Measurements from ENCODE around the gene BRPF1. TPM values are rescaled to one million over a fixed set of nuclear protein-coding genes. Genes with fewer than 3 reads are reported as not detected.

Gene BRPF1
- total RNA-seq, 1 donor, result 14.5 TPM

DNA sequence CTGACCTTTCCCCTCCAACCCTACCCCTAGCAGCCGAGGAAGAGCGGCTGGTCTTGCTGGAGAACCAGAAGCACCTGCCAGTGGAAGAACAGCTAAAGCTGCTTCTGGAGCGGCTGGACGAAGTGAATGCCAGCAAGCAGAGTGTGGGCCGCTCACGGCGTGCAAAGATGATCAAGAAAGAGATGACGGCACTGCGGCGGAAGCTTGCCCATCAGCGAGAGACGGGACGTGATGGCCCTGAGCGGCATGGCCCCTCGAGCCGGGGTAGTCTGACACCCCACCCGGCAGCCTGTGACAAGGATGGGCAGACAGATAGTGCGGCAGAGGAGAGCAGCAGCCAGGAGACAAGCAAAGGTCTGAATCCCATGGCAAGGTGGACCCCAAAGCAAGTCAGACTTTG, 12.0 kb downstream of the BRPF1 start:
- Histone ChIP-seq H3K4me2 (ENCODE audit: insufficient read depth, low read length) (no peak overlapping the region), H3K4me1 (ENCODE audit: insufficient read depth, low read length) (peaks cover 17% of the 10 kb centered on the region), H3K27me3 (ENCODE audit: insufficient read depth, low read length) (no peaks in the 10 kb centered on the region), H3K36me3 (ENCODE audit: insufficient read depth, low read length) (peaks cover 97% of the 10 kb centered on the region), H4K20me1 (ENCODE audit: insufficient read depth, low read length) (peaks cover 10% of the 10 kb centered on the region), H3K4me3 (ENCODE audit: insufficient read depth, low read length) (no peak overlapping the region), H3K27ac (ENCODE audit: low read depth, low read length) (no peak overlapping the region), H2AFZ (ENCODE audit: low read length) (no peak overlapping the region), H3K9me3 (ENCODE audit: low read depth, low read length) (no peaks in the 10 kb centered on the region), H3K79me2 (ENCODE audit: insufficient read depth, low read length) (peaks cover 17% of the 10 kb centered on the region)
- no peak for TF ChIP-seq CTCF (IDR thresholded peaks at IDR 0.05; ENCODE audit: extremely low read depth, low read depth, low read length)
- no peak for DNase-seq (ENCODE audit: insufficient read length, low spot score, missing footprints)

DNA sequence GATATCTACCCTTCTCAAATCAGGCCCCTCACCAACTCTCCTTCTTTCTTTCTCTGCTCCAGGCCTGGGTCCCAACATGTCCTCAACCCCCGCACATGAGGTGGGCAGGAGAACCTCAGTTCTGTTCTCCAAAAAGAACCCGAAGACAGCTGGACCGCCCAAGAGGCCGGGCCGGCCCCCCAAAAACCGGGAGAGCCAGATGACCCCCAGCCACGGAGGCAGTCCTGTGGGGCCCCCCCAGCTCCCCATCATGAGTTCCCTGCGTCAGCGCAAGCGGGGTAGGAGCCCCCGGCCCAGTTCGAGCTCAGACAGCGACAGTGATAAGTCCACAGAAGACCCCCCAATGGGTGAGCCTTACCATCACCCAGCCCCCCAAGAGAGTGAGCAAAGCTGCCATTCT, 12.6 kb downstream of the BRPF1 start:
- H3K36me3 ChIP-seq (ENCODE audit: insufficient read depth, low read length), result peaks cover 92% of the 10 kb centered on the region
- no peak overlapping the region for H3K4me2 ChIP-seq (ENCODE audit: insufficient read depth, low read length)
- H2AFZ ChIP-seq (ENCODE audit: low read length), result no peak overlapping the region
- peaks cover 19% of the 10 kb centered on the region for H3K4me1 ChIP-seq (ENCODE audit: insufficient read depth, low read length)
- no peaks in the 10 kb centered on the region for H3K9me3 ChIP-seq (ENCODE audit: low read depth, low read length)
- H4K20me1 ChIP-seq (ENCODE audit: insufficient read depth, low read length), result peaks cover 10% of the 10 kb centered on the region
- H3K79me2 ChIP-seq (ENCODE audit: insufficient read depth, low read length), result peaks cover 13% of the 10 kb centered on the region
- no peak overlapping the region for H3K27ac ChIP-seq (ENCODE audit: low read depth, low read length)
- no peak overlapping the region for H3K4me3 ChIP-seq (ENCODE audit: insufficient read depth, low read length)
- TF ChIP-seq CTCF (IDR thresholded peaks at IDR 0.05; ENCODE audit: extremely low read depth, low read depth, low read length), result no peak
- no peak for DNase-seq (ENCODE audit: insufficient read length, low spot score, missing footprints)
- H3K27me3 ChIP-seq (ENCODE audit: insufficient read depth, low read length), result no peaks in the 10 kb centered on the region

GRCh38 chr3:9745521-9745920, 14.0 kb downstream of the BRPF1 start:
- Histone ChIP-seq H3K36me3 (ENCODE audit: insufficient read depth, low read length) (peaks cover 81% of the 10 kb centered on the region), H3K79me2 (ENCODE audit: insufficient read depth, low read length) (peaks cover 8% of the 10 kb centered on the region), H3K4me1 (ENCODE audit: insufficient read depth, low read length) (peaks cover 26% of the 10 kb centered on the region), H3K9me3 (ENCODE audit: low read depth, low read length) (no peaks in the 10 kb centered on the region), H3K4me3 (ENCODE audit: insufficient read depth, low read length) (no peak overlapping the region), H2AFZ (ENCODE audit: low read length) (no peak overlapping the region), H3K4me2 (ENCODE audit: insufficient read depth, low read length) (no peak overlapping the region), H3K27ac (ENCODE audit: low read depth, low read length) (no peak overlapping the region), H4K20me1 (ENCODE audit: insufficient read depth, low read length) (peaks cover 3% of the 10 kb centered on the region), H3K27me3 (ENCODE audit: insufficient read depth, low read length) (no peaks in the 10 kb centered on the region)
- TF ChIP-seq CTCF (IDR thresholded peaks at IDR 0.05; ENCODE audit: extremely low read depth, low read depth, low read length), result no peak
- peak; percentile 38 for DNase-seq (ENCODE audit: insufficient read length, low spot score, missing footprints)

GRCh38 chr3:9746330-9746729, 14.8 kb downstream of the BRPF1 start:
- Histone ChIP-seq H3K9me3 (ENCODE audit: low read depth, low read length) (no peaks in the 10 kb centered on the region), H3K4me2 (ENCODE audit: insufficient read depth, low read length) (no peak overlapping the region)

More at GRCh38 chr3:9746330-9746729, 14.8 kb downstream of the BRPF1 start:
- H3K4me3 ChIP-seq (ENCODE audit: insufficient read depth, low read length), result no peak overlapping the region
- peaks cover 14% of the 10 kb centered on the region for H3K79me2 ChIP-seq (ENCODE audit: insufficient read depth, low read length)
- DNase-seq (ENCODE audit: insufficient read length, low spot score, missing footprints), result peak; percentile 96
- TF ChIP-seq CTCF (IDR thresholded peaks at IDR 0.05; ENCODE audit: extremely low read depth, low read depth, low read length), result no peak
- H3K27ac ChIP-seq (ENCODE audit: low read depth, low read length), result peak overlapping the region; percentile 20
- peaks cover 76% of the 10 kb centered on the region for H3K36me3 ChIP-seq (ENCODE audit: insufficient read depth, low read length)
- H3K27me3 ChIP-seq (ENCODE audit: insufficient read depth, low read length), result no peaks in the 10 kb centered on the region
- no peak overlapping the region for H2AFZ ChIP-seq (ENCODE audit: low read length)
- H3K4me1 ChIP-seq (ENCODE audit: insufficient read depth, low read length), result peaks cover 34% of the 10 kb centered on the region
- H4K20me1 ChIP-seq (ENCODE audit: insufficient read depth, low read length), result no peaks in the 10 kb centered on the region
